ENCODE measurements around the gene MCAT.
"Not testable (repeated sequence)": the region's sequence is repeated elsewhere in the genome, so short reads cannot be mapped to it uniquely, and the experiment has no call there.

Gene MCAT

DNA sequence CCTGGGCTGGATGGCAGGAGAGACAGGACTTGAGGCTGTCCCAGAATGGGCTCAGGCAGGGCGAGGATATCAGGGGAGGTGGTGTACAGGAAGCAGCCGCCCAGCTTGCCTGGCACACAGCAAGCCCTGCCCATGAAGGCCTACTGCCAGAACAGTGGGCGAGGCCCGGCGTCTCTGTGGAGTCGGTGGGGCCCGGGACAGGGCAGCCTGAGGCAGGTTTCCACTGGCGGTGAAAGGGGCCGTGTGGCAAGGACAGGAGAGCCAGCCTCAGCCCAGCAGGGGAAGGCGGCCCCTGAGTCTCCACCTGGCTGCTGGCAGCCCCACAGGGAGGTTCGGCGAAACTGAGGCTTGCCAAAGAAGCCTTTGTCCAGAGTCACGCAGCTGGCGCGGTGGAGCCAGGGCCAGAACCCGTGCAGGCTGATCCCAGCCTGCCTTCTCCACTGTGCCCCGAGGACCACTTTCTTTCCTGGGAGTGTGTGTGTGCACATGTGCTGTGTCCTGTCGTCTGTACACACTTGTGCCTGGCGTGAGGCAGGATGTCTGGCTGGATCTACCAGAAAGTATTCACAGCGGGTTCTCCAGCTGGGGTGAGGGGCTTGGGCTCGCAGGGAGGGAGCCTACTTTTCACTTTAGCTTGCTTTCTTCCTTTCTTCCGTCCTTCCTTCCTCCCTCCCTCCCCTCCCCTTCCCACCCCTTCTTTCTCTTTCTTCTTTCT, 9.3 kb upstream of the MCAT start:
- DNase-seq: peak; percentile 29

DNA sequence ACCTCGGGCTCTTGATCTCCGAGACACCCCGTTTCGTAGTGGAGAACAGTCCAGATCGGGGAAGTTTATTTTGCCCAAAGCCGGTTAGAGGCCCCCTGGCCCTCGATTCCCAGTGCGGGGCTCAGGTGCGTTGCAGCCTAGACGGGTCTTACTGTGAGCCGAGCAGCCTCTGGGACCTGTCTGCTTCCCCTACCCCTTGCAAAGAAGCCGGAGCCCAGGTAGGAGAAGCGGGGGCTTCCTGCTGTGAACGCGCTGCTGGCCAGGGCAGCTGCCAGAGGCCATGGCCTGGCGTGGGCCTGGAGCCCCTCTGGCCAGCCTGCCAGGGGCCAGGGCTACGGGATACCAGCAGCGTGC, 8.8 kb upstream of the MCAT start:
- no peak for DNase-seq

DNA sequence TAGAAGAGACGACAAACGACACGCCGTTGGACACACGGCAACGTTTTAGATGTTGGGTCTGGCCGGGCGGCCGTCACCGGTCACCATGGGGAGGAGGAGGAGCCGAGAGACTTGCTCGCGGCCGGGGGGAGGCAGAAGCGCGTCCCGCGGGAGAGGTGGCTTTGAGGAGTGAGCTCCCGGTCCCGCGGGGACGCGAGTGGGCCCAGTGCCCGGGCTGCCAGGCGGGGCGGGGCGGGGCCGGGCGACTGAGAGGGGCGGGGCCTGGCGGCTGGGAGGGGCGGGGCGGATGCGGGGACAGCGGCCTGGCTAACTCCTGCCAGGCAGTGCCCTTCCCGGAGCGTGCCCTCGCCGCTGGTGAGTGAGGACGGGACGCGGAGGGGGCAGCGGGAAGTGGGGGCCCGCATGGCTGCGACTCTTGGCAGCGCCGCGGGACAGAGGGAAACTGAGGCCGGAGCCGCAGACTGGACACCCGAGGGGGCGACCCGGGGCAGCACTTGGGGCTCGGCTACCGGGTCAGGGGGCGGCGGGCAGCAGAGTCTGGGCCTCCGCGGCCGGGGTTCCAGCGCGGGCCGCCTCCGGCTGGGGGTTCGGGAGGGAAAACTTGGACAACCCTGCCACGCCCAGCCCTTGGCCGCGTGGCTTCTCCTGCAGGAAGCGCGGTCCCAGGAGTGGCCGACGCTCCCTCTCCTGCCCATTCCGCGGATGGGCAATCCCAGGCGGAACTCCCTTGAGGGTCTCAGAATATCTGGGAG, 8.2 kb upstream of the MCAT start, which contains the start of gene TSPO:
Gene TSPO, plus strand, starts transcription at position 309 of the 752 bp plus-strand sequence. CDS start 7,680 bp downstream, outside the sequence.
- no peak for DNase-seq

GRCh38 chr22:43150731-43151206, 7.6 kb upstream of the MCAT start:
- no peak for DNase-seq

GRCh38 chr22:43148581-43148980, 5.4 kb upstream of the MCAT start:
- no peak for DNase-seq

- DNase-seq: no peak
Observed at GRCh38 chr22:43147821-43148220, 4.6 kb upstream of the MCAT start.

- DNase-seq: not testable (repeated sequence)
Observed at GRCh38 chr22:43146332-43146731, 3.1 kb upstream of the MCAT start.

DNA sequence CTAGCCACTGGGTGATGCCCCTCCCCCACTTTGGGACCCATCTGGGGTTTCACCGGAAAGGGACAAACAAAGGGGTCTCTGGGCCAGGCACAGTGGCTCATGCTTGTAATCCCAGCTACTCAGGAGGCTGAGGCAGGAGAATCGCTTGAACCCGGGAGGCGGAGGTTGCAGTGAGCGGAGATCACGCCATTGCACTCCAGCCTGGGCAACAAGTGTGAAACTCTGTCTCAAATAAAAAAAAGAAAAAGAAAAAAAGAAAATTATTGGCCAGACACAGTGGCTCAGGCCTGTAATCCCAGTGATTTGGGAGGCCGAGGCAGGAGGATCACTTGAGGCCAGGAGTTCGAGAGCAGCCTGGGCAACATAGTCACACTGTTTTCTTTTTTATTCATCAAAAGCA, 2.2 kb upstream of the MCAT start:
- not testable (repeated sequence) for DNase-seq

- no peak for DNase-seq
Observed at GRCh38 chr22:43144949-43145348, 1.8 kb upstream of the MCAT start.

GRCh38 chr22:43136801-43137200, 6.4 kb downstream of the MCAT start:
- no peak for DNase-seq

GRCh38 chr22:43136255-43136654, 6.9 kb downstream of the MCAT start:
- DNase-seq: no peak

DNA sequence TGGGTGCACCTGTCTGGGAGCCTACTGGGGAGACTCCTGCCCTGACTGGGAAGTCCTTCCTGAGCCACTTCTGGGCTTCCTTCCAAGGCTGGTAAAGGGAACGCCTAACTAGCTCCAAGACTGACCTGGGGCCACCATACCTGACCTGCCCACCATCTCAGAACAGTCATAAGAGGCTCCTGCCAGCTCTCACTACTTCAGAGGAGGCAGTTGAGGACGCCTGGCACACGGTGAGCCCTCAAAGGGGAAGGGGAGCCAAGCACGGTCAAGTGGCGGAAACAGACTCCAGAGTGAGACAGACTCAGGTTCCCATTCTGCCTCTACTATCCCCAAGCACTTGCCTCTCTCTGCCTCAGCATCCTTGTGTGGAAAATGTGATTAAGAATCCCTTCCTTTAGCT, 7.6 kb downstream of the MCAT start:
- no peak for DNase-seq

- DNase-seq: no peak
Observed at GRCh38 chr22:43134553-43134952, 8.6 kb downstream of the MCAT start.

- DNase-seq: no peak
Observed at GRCh38 chr22:43133401-43133800, 9.8 kb downstream of the MCAT start.

DNA sequence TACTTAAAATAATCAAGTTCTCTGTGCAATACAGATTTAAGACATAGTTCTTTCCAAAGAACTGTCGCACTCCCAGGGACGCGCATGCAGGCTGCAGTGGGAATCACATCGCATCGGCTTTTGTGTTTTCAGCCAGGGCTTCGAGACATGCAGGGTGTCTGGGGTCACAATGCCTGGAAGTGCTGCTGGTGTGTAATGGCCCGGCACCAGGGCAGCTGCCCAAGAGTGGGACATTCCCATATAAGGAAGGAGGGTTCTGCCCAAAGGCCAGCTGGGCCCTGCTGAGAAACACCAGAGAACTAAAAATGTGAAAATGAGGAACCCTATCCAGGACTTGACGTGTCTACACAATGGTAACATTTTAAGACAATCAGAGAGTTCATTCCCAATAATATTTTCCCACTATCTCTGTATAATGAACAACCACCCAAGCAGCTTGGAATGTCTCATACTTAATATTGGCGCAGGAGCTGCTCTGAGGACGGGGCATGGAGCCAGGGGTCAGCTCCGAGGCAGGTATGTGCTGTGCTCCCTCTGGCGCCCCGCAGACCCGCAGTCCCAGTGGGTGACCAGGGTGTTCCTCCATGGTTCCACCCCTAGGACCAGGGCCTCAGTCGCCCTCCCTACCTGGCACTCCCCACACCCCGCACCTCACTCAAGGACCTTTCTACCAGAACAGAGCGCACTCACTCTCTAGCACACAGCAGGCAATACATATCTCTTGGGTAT, 11.3 kb downstream of the MCAT start:
- no peak for DNase-seq

GRCh38 chr22:43129426-43130425, 13.5 kb downstream of the MCAT start:
- DNase-seq: no peak

- DNase-seq: peak; percentile 70
Observed at GRCh38 chr22:43128928-43129424, 14.2 kb downstream of the MCAT start.

DNA sequence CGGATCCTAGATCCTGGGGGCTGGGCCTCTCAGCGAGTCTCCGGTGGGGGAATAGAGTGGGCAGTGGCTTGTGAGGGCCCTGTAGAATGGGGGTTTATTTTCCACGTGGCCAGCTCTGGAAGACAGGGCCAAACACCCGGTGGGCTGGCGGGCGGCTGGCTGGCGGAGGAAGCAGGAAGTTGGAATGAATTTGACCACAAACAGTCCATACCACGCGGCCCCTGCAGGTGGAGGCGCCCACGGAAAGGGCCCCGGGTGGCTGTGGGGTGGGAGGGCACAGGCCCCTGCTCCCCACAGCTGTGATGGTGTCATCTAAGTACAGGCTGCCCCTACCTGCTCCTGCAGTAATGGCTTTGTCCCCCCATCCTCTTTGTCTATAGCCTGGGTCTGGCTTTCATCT, 15.1 kb downstream of the MCAT start:
- DNase-seq: no peak

DNA sequence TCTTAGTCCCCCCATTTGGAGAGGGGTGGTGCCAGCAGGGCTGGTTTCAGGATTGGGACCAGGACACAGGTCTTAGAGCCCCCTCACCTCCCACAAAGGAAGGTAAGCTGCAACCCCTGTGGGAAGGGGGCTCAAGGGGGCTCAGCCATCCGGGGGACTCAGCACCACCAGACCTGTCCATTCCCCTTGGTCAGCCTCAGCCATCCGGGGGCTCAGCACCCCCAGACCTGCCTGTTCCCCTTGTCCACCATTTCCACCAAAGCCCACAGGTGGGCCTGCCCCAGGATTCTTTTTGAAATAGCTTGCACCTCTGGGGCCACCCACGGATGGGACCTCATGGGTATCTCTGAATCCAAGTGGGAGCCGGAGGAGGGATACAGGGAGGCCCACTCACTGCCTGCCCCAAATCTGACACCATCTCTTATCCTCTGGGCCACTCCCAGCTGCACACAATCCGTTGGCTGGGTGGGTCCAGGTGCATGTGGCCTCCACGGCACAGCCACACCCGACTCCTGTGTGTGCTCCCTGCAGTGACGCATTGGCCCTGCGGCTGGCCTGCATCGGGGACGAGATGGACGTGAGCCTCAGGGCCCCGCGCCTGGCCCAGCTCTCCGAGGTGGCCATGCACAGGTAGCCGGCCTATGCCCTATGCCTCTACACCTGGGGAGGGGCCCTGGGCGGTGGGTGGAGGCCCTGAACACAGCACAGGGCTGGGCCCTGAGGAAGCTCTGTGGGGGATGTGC, 15.9 kb downstream of the MCAT start:
- peak; percentile 22 for DNase-seq

DNA sequence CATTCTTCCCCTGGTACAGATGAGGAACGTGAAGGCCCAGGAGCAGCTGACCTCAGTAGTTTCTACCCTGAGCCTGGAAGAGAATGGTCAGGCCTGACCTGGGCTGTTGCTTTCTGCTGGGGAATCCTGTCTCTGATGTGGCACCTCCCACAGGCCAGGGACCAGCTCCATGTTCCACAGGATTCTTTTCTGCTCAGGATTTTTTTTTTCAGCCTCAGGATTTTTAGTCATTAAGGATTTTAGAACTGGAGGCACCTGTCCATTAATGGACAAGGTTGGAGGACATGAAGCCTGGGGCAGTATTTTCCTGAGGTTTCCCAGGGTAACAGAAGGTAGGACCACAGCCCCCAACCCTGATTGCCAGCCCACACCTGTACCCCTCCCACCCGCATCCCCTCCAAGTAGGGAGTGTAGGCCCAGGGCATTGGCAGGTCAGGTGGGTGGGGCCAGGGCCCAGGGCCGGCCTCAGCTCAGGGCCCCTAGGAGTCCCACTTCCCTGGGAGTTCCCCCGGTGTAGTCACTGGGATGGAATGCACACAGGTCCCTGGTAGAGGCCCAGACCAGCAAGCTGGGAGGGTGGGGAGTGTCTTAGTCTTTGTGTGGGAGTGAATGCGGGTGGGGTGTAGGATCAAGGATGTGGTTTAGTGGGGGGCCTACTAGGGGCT, 16.6 kb downstream of the MCAT start:
- DNase-seq: no peak

- DNase-seq: peak; percentile 67
Observed at GRCh38 chr22:43118953-43119458, 24.2 kb downstream of the MCAT start.

Data from DMS153 (cell line).